ENCODE measurements around the gene TMCC3. TPM values are rescaled to one million over a fixed set of nuclear protein-coding genes. Genes with fewer than 3 reads are reported as not detected.

TMCC3 gene
- total RNA-seq, 1 donor from 2014 or later, result 3.5 TPM

- no peaks in the 10 kb centered on the region for H3K4me1 ChIP-seq (ENCODE audit: insufficient read depth, low read length)
- no peak overlapping the region for H3K9ac ChIP-seq (ENCODE audit: low read length)
- H3K4me3 ChIP-seq (ENCODE audit: insufficient read depth, low read depth, low read length), result no peak overlapping the region
- DNase-seq (ENCODE audit: low read depth) (peak; percentile 52), FAIRE-seq (no peak)
- Mint-ChIP-seq H3K4me3 (ENCODE audit: unreplicated experiment) (no peak overlapping the region), H3K9me3 (ENCODE audit: unreplicated experiment) (no peaks in the 10 kb centered on the region), H3K27ac (ENCODE audit: unreplicated experiment) (no peak overlapping the region), H3K36me3 (ENCODE audit: low read depth, unreplicated experiment) (no peaks in the 10 kb centered on the region), H3K4me1 (ENCODE audit: low read depth, unreplicated experiment) (no peaks in the 10 kb centered on the region), H3K27me3 (ENCODE audit: low read depth, unreplicated experiment) (no peaks in the 10 kb centered on the region)
- H2AFZ ChIP-seq (ENCODE audit: low read depth, low read length), result no peak overlapping the region
- TF ChIP-seq EZH2 (IDR thresholded peaks at IDR 0.05; ENCODE audit: insufficient read depth, low read length), result no peak
- peak; percentile 89 for TF ChIP-seq CTCF (IDR thresholded peaks at IDR 0.05; ENCODE audit: insufficient read depth, low read depth, low read length)
- no peaks in the 10 kb centered on the region for H4K20me1 ChIP-seq (ENCODE audit: insufficient read depth, low read length)
- H3K79me2 ChIP-seq (ENCODE audit: insufficient read depth, low read length), result no peaks in the 10 kb centered on the region
- no peak overlapping the region for H3K27ac ChIP-seq (ENCODE audit: low read depth, low read length)
- H3K36me3 ChIP-seq (ENCODE audit: insufficient read depth, low read length), result no peaks in the 10 kb centered on the region
- H3K9me3 ChIP-seq (ENCODE audit: insufficient read depth, low read depth, low read length), result no peaks in the 10 kb centered on the region
- no peak overlapping the region for H3K4me2 ChIP-seq (ENCODE audit: low read length)
- peaks cover 5% of the 10 kb centered on the region for H3K27me3 ChIP-seq (ENCODE audit: insufficient read depth, low read length)
Measured at GRCh38 chr12:94545935-94546771, 104.2 kb downstream of the TMCC3 start.

DNA sequence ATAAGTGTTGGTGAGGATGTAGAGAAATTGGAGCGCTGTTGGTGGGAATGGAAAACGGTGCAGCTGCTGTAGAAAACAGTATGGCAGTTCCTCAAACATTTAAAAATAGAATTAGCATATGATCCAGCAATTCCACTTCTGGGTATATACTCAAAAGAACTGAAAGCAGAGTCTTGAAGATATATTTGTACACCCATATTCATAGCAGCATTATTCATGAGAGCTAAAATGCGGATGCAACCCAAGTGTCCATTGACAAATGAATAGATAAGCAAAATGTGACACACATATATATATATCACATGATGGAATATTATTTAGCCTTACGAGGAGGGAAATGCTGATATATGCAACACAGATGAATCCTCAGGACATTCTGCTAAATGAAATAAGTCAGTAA lies 106.0 kb downstream of the TMCC3 start:
- Histone ChIP-seq H3K4me3 (ENCODE audit: insufficient read depth, low read depth, low read length) (no peak overlapping the region), H2AFZ (ENCODE audit: low read depth, low read length) (no peak overlapping the region), H3K4me2 (ENCODE audit: low read length) (no peak overlapping the region), H3K4me1 (ENCODE audit: insufficient read depth, low read length) (no peaks in the 10 kb centered on the region), H3K9ac (ENCODE audit: low read length) (no peak overlapping the region), H3K27ac (ENCODE audit: low read depth, low read length) (no peak overlapping the region), H3K9me3 (ENCODE audit: insufficient read depth, low read depth, low read length) (no peaks in the 10 kb centered on the region), H4K20me1 (ENCODE audit: insufficient read depth, low read length) (no peaks in the 10 kb centered on the region), H3K27me3 (ENCODE audit: insufficient read depth, low read length) (peaks cover 5% of the 10 kb centered on the region), H3K36me3 (ENCODE audit: insufficient read depth, low read length) (no peaks in the 10 kb centered on the region), H3K79me2 (ENCODE audit: insufficient read depth, low read length) (no peaks in the 10 kb centered on the region)
- no peak for TF ChIP-seq EZH2 (IDR thresholded peaks at IDR 0.05; ENCODE audit: insufficient read depth, low read length)
- TF ChIP-seq CTCF (IDR thresholded peaks at IDR 0.05; ENCODE audit: insufficient read depth, low read depth, low read length), result no peak
- no peaks in the 10 kb centered on the region for H3K36me3 Mint-ChIP-seq (ENCODE audit: low read depth, unreplicated experiment)
- H3K27me3 Mint-ChIP-seq (ENCODE audit: low read depth, unreplicated experiment), result peaks cover 1% of the 10 kb centered on the region
- FAIRE-seq, result no peak
- no peaks in the 10 kb centered on the region for H3K9me3 Mint-ChIP-seq (ENCODE audit: unreplicated experiment)
- H3K4me1 Mint-ChIP-seq (ENCODE audit: low read depth, unreplicated experiment), result no peaks in the 10 kb centered on the region
- H3K27ac Mint-ChIP-seq (ENCODE audit: unreplicated experiment), result no peak overlapping the region
- no peak for DNase-seq (ENCODE audit: low read depth)
- H3K4me3 Mint-ChIP-seq (ENCODE audit: unreplicated experiment), result no peak overlapping the region

DNA sequence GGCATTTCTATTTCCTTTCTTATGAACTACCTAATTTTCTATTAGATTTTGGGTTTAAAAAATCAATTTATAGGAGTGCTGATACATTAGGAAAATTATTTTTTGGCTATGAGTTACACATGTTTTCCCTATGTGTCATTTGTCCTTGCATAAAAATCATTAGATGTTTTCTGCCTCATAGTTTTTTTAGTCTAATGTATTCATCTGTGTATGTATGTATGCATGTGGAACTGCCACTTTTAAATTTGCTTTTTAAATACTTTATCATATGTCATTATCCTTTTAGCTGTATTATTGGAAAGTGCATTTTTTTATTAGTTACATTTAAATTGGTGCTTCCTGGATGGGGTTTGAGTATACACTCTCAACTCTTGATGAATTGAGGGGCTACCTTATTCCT lies 112.0 kb downstream of the TMCC3 start:
- Histone ChIP-seq H3K27me3 (ENCODE audit: insufficient read depth, low read length) (peaks cover 22% of the 10 kb centered on the region), H3K9me3 (ENCODE audit: insufficient read depth, low read depth, low read length) (no peaks in the 10 kb centered on the region), H3K4me2 (ENCODE audit: low read length) (no peak overlapping the region), H3K36me3 (ENCODE audit: insufficient read depth, low read length) (no peaks in the 10 kb centered on the region), H4K20me1 (ENCODE audit: insufficient read depth, low read length) (no peaks in the 10 kb centered on the region), H3K27ac (ENCODE audit: low read depth, low read length) (no peak overlapping the region), H3K9ac (ENCODE audit: low read length) (no peak overlapping the region), H3K4me3 (ENCODE audit: insufficient read depth, low read depth, low read length) (no peak overlapping the region), H3K4me1 (ENCODE audit: insufficient read depth, low read length) (no peaks in the 10 kb centered on the region), H3K79me2 (ENCODE audit: insufficient read depth, low read length) (no peaks in the 10 kb centered on the region), H2AFZ (ENCODE audit: low read depth, low read length) (no peak overlapping the region)
- H3K27me3 Mint-ChIP-seq (ENCODE audit: low read depth, unreplicated experiment), result peaks cover 11% of the 10 kb centered on the region
- FAIRE-seq (no peak), DNase-seq (ENCODE audit: low read depth) (no peak)
- no peak overlapping the region for H3K4me3 Mint-ChIP-seq (ENCODE audit: unreplicated experiment)
- H3K4me1 Mint-ChIP-seq (ENCODE audit: low read depth, unreplicated experiment), result no peaks in the 10 kb centered on the region
- no peaks in the 10 kb centered on the region for H3K9me3 Mint-ChIP-seq (ENCODE audit: unreplicated experiment)
- no peak overlapping the region for H3K27ac Mint-ChIP-seq (ENCODE audit: unreplicated experiment)
- no peak for TF ChIP-seq EZH2 (IDR thresholded peaks at IDR 0.05; ENCODE audit: insufficient read depth, low read length)
- TF ChIP-seq CTCF (IDR thresholded peaks at IDR 0.05; ENCODE audit: insufficient read depth, low read depth, low read length), result no peak
- H3K36me3 Mint-ChIP-seq (ENCODE audit: low read depth, unreplicated experiment), result no peaks in the 10 kb centered on the region

All from astrocyte (in vitro differentiated cells and primary cell).